ENCODE data around the gene ZNF792. TPM values are rescaled to one million over a fixed set of nuclear protein-coding genes. Genes with fewer than 3 reads are reported as not detected.

The ZNF792 gene
- total and polyA plus RNA-seq, 2 of the 4 experiments (the other 2 are of a cell fraction): 1.5 to 4.8 TPM

DNA sequence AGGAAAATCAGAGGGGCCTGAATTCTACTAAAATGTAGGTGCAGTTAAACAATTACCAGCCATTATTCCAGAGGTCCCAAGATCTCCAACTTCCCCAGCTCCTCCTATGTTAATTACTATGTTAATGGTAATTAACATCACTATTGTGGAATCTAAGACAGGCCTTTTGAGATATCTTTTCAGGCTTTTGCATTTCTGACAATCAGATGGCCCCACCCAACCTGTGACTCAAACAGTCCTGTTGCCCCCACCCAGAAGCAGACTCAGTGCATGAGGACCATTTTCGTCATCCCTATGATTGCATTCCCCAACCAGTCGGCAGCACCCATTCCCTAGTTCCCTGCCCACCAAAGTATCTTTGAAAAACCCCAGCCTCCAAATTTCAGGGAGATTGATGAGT is 45.8 kb downstream of the ZNF792 start:
- Histone ChIP-seq H3K27ac (ENCODE audit: insufficient read depth, low read length) (no peak overlapping the region), H3K79me1 (ENCODE audit: low read depth in 1 of 2, low read length in 2 of 2) (no peaks in the 10 kb centered on the region), H2AK9ac (replicated peaks; ENCODE audit: low read depth, low read length, poor library complexity) (no peak overlapping the region), H2BK5ac (ENCODE audit: low read depth, low read length, poor library complexity, severe bottlenecking) (no peak overlapping the region), H3K9ac (ENCODE audit: low read depth, low read length) (no peak overlapping the region), H3K9me3 (ENCODE audit: control insufficient read depth, insufficient read depth, low read length) (peaks cover 9% of the 10 kb centered on the region), H2BK120ac (ENCODE audit: low read depth, low read length) (no peak overlapping the region), H4K20me1 (ENCODE audit: insufficient read depth, low read length) (no peaks in the 10 kb centered on the region), H3K56ac (ENCODE audit: extremely low read depth, insufficient read depth, low read length) (no peak overlapping the region), H2BK20ac (ENCODE audit: low read depth, low read length) (no peak overlapping the region), H3K4ac (ENCODE audit: low read depth, low read length) (no peak overlapping the region), H2AFZ (replicated peaks; ENCODE audit: low read length, poor library complexity) (no peak overlapping the region), H3K27me3 (ENCODE audit: control insufficient read depth, insufficient read depth, low read length) (no peaks in the 10 kb centered on the region), H4K8ac (ENCODE audit: low read depth in 2 of 2, low read length in 2 of 2) (no peak overlapping the region), H4K91ac (ENCODE audit: insufficient read depth, low read depth, low read length) (no peak overlapping the region), H3K4me1 (ENCODE audit: control insufficient read depth, insufficient read depth, low read length) (no peaks in the 10 kb centered on the region), H3K36me3 (ENCODE audit: control insufficient read depth, insufficient read depth, low read length) (no peaks in the 10 kb centered on the region), H4K5ac (ENCODE audit: low read depth, low read length) (no peak overlapping the region), H3K4me2 (ENCODE audit: low read depth, low read length) (no peak overlapping the region), H3K4me3 (ENCODE audit: insufficient read depth, low read depth, low read length) (no peak overlapping the region), H2BK15ac (ENCODE audit: low read depth, low read length) (no peak overlapping the region), H3K18ac (ENCODE audit: low read depth, low read length) (no peak overlapping the region), H3K9me1 (ENCODE audit: insufficient read depth, low read length) (no peaks in the 10 kb centered on the region), H3K14ac (replicated peaks; ENCODE audit: low read depth, low read length) (no peak overlapping the region), H2AK5ac (ENCODE audit: low read depth, low read length) (no peak overlapping the region), H3K23ac (ENCODE audit: low read depth, low read length) (no peak overlapping the region)
- TF ChIP-seq, protein P1, sequence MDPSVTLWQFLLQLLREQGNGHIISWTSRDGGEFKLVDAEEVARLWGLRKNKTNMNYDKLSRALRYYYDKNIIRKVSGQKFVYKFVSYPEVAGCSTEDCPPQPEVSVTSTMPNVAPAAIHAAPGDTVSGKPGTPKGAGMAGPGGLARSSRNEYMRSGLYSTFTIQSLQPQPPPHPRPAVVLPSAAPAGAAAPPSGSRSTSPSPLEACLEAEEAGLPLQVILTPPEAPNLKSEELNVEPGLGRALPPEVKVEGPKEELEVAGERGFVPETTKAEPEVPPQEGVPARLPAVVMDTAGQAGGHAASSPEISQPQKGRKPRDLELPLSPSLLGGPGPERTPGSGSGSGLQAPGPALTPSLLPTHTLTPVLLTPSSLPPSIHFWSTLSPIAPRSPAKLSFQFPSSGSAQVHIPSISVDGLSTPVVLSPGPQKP (IDR thresholded peaks at IDR 0.05; ENCODE audit: borderline replicate concordance, low read depth, low read length): no peak
- TF ChIP-seq NFE2L2 (IDR thresholded peaks at IDR 0.05; ENCODE audit: low read depth, low read length) (no peak), SMC3 (IDR thresholded peaks at IDR 0.05; ENCODE audit: low read depth, low read length) (no peak), BHLHE40 (IDR thresholded peaks at IDR 0.05; ENCODE audit: low read depth, low read length) (no peak), MAZ (IDR thresholded peaks at IDR 0.05; ENCODE audit: borderline replicate concordance, low read depth, low read length) (no peak), RCOR1 (IDR thresholded peaks at IDR 0.05; ENCODE audit: insufficient replicate concordance, low read length) (no peak), FOS (IDR thresholded peaks at IDR 0.05; ENCODE audit: low read depth, low read length) (no peak), CHD1 (IDR thresholded peaks at IDR 0.05; ENCODE audit: low read depth, low read length) (no peak), RFX5 (IDR thresholded peaks at IDR 0.05; ENCODE audit: low read depth, low read length) (no peak), POLR2A (IDR thresholded peaks at IDR 0.05; ENCODE audit: low read depth, low read length) (no peak)
- TF ChIP-seq, protein P2, sequence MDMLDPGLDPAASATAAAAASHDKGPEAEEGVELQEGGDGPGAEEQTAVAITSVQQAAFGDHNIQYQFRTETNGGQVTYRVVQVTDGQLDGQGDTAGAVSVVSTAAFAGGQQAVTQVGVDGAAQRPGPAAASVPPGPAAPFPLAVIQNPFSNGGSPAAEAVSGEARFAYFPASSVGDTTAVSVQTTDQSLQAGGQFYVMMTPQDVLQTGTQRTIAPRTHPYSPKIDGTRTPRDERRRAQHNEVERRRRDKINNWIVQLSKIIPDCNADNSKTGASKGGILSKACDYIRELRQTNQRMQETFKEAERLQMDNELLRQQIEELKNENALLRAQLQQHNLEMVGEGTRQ (IDR thresholded peaks at IDR 0.05; ENCODE audit: low read depth, low read length): no peak
- ChIA-PET CTCF (no interaction called here), POLR2A (ENCODE audit: unreplicated experiment) (no interaction called here)
- DNase-seq: no peak
- no TSS peak for BruUV-seq (replicated peaks)
- no CpG with 5 or more reads among the region's 2 CpGs for WGBS, 2 experiments (ENCODE audit: extremely low coverage in 2 of 2, insufficient read length in 1 of 2)
- in situ Hi-C loops (cut with MboI; ENCODE audit: low sequenced_read_pairs): no loop called here
- dilution Hi-C loops (cut with HindIII; ENCODE audit: low sequenced_read_pairs, unreplicated experiment): no loop called here
- intact Hi-C loops (cut with micrococcal nuclease): loop anchor here (5.0 kb wide), 1 partner anchor 36 kb away; no protein-coding TSS in a partner anchor
- ATAC-seq (ENCODE audit: low read depth): no peak

All from IMR-90 (cell line).